NCI-H2171 (cell line): Measurements from ENCODE around the gene CCT7.

Experiments
- DNase-seq: peaks from one replicate; lab custom pipeline; 2025; lab: John Stamatoyannopoulos, UW

The CCT7 gene

DNA sequence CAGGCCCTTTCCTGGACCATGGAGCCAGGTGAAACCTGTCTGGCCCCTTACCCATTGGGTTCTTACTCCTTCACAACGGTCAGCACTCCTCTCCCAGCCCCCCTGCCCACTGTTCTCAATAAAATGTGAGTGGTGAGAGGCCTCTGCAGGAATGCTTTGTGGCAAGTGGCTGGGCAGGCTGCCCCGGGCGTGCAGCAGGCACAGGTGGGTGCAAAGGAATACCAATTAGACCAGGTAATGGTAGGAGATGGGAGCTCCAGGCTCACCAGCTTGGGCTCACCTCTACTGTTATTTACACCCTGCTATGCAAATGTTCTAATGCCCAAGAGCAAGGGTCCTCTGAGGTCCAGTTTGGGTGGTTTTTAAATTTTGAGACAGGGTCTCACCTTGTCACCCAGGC, 7.0 kb upstream of the CCT7 start:
- DNase-seq: no peak

DNA sequence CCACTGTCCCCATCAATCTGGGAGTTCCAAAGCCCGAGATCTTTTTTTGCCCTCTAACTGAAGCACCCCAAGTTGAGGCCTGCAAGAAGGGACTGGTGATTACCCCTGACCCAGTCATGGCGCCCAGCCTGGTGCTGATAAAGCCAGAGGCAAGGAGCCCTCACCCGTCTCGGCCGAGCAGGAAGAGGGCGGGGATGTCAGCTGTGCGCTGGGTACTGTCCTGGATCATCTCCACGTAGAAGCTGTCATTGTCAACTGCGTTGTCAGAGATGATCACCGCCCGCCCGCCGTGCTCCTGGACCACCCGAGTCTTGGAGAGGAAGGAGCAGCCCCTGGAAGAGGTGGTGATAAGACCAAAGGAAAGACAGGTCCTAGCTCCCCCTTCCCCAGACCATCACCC, 5.5 kb upstream of the CCT7 start:
- no peak for DNase-seq

DNA sequence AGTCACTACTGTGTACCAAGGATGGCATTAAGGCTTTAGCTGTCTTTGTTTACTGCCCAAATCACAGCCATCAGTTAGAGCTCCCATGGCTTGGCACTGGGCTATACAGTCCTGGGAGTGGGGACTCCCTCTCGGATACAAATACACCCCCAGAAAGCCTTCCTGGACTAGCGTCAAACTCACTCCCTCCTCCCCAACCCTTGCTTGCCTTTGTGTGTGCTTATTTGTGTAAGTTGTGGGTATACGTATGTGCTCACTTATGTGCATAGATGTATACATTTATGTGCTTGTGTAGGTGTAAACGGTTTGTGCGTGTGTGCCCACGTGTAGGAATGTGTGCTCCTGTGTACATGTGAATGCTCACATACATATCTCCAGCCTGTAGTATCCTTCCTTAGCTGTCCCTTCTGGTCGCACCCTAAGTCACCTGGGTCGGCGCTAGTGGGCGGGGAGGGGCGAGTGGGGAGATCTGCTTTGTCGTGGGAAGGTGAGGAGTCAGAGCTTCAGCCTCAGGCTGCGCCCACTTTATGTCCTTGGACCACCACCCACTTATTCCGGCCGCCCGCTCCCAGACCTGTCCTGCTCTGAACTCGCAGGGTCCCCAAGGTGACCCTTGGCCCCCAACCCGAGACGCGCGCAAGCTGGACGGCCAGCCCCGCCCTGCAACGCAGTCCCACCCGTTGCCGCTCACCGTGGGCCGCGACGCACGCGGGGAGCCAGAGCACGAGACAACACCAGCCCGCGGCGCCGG, 1.5 kb upstream of the CCT7 start:
- DNase-seq: no peak

DNA sequence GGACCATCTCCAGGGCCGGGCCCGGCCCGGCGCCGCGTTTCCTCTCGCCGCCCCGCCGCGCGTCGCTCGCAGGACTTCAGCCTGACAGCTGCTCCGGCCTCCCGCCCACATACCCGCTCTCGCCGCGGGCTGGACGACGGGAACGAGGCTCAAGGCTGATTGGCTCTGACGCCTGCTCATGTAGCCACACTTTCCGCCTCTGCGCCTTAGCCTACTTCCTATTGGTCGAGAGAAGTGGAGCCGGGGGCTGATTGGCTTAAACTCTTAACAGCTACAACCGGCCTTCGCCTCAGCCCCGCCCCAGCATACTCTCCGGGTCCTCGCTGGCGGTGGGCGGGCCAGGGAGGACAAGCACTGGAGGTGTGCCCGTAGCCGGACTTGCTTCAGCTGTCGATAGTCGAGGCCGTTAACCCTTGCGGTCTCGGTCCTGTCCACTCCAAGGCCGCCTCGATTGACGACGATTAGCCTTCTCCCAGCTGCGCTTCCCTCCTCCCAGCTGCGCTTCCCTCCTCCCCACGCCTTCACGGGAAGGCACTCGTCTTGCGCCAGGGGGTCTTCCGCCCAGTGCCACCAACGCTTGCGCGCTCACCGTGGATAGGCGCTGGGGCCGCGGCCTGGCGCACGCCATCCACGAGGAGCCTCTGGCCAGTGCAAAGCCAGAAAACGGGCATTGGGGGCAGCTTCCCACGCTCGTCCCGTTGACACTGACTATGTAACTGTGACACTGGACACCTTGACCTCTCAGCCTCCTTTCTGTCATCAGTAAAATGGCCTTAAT, 765 bp upstream of the CCT7 start, which contains the start of gene PRADC1:
PRADC1 (minus strand) TSS at position 86 of the 778 bp plus-strand sequence; CDS start at position 7, 79 bp downstream.
- peak; percentile 98 for DNase-seq

DNA sequence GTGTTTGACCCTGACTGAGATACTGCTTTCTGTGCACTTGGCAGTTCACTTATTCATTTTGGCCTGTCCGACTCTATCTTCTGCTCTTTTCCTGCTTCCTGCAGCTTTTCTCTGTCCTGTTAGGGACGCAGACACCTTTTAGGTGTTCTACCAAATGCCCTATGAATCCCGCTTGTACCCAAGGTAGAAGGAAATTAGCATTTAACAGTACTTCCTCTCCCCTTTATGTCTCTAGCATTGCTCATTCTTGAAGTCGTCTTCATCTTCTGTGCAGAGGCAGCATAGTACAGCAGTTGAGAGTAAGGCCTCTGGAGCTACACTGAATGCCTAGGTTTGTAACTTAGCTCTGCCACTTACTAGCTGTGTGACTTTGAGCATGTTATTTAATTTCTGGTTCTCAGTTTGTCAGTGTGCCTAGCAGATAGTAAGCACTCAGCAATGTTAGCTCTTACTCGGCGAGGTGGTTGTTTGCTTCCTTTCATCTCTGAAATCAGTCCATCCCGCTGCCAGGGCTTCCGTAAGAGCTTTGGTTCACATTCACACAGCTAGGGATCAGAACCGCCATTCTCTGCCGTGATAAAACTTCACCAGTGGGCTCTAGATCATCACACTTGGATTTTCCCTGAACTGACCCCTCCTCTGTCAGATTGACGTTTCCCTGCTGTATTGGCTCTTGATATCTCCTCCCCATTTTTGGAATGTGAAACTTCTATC, 1.4 kb downstream of the CCT7 start:
- no peak for DNase-seq

DNA sequence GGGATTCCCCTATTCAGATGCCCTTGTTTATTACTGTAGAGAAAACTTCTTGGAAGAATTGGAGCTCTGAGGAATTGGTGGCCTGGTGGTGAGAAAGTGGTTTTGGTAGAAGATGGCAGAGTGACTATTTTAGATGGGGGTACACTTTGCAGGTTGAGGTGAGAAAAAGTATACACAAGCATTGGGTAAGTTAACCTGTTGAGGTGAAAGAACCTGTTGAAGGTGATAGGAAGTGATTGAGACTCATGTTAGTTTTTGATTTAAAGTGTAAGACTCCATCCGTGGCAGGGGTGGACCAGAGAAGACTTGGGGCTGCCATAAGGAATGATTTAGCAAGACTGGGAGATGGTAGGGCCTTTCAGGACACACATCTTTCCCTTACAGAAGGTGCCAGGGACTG, 3.1 kb downstream of the CCT7 start:
- DNase-seq: no peak

DNA sequence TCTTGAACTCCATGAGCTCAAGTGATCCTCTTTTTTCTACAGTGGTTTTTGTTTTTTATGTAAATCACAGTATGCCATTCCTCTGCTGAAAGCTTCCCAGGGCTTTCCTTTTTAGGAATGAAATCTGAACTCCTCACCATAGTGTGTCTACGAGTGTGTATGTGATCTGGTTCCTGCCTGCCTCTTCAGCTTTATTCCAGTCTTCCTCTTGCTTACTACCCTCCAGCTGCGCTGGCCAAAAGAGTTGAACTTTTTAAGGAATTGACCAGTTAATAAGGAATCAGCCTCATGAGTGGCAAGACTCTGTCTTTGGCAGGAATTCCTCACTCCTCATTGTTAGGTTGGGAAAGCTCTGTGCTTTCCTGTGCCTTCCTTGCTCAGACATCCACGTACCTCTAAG, 4.0 kb downstream of the CCT7 start:
- no peak for DNase-seq

DNA sequence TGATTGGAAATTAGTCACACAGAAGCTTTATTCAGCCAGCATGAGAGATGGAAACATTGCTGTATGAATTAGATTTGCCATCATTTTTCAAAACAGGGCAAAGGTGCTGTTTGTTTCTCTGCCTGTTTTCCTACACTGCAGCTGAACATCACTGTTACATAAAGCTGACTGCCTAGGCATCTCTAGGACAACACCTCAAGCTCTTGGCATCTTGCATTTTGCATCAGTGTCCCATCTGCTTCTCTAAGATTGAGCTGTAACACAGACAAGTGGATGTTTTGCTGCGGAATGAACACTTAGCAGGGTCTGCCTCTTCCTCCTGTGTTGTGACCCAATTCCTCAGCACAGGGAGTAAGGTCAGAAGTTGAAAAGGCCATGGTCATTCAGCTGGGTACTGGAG, 4.9 kb downstream of the CCT7 start:
- no peak for DNase-seq

DNA sequence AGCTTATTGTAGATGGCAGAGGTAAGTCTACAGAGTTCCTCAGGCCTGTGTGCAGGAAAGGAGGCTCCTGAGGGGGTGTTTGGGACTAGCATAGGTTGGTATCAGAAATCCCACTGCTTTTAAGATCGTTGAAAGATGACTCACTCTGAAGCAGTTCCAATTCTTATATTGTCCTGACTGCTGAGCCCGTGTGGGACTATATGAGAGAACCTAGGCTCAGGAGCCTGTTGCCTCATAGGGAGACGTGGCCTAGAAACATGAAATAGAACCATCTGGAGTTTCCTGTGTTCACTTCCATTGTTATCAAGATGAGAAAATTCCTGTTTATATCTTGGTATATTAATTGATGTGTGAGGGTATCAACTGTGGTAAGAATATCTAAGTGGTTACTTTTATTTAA, 5.7 kb downstream of the CCT7 start:
- DNase-seq: no peak

DNA sequence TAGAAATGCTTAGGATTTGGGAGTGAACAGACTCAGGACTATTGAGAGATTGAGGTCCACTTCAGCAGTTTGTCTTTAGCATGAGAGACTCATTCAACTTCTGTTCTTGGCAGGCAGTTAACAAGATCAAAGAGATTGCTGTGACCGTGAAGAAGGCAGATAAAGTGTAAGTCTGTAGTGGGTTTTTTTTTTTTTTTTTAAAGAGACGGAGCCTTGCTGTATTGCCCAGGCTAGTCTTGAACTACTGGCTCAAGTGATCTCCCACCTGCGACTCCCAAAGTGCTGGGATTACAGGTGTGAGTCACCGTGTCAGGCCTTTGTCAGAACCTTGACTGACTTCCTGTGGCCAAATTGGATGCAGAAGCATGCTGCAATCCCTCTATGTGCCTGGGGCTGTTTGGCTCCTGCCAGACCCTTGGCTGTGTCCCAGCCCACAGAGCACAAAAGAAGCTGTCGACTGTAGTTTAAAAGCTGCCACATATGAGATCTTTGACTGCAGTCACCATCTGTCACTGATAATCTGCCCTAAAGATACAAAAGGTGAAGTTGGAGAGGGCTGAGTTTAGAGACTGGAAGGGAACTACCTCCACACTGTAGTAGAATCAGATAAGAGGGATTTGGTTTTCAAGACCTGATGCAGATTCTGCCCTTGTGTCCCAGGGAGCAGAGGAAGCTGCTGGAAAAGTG, 9.9 kb downstream of the CCT7 start:
- peak; percentile 7 for DNase-seq

DNA sequence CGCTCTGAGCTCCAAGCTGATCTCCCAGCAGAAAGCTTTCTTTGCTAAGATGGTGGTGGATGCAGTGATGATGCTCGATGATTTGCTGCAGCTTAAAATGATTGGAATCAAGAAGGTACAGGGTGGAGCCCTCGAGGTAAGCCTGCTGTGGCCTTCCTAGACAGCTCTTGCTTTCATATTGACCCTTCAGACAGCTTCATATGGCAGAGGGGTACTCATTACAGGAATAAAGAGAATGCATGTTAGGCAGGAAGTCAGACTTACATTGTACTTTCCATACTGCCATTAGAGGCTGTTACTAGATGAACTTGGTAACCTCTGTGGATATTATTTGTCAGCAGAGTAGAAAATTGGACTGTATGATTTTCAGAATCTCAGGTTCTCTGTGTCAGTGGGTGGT, 10.5 kb downstream of the CCT7 start:
- no peak for DNase-seq

DNA sequence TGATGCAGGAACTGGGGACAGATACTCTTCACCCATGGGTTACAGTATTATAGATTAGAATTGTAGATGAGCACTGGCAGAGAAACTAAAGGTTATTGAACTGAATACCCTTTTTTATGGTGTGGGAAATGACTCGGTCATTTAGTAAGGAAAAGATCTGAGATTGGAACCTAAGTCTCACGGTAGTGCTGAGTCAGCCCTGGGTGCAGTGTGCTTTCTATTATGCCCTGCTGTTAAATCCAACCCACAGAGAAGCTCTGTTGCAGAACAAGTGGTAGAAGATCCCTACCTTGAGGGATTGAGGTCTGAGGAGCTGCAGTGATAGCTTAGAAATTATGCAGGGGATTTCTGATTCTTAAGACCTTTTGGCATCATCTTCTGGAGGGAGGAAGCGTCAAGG, 12.7 kb downstream of the CCT7 start:
- no peak for DNase-seq

DNA sequence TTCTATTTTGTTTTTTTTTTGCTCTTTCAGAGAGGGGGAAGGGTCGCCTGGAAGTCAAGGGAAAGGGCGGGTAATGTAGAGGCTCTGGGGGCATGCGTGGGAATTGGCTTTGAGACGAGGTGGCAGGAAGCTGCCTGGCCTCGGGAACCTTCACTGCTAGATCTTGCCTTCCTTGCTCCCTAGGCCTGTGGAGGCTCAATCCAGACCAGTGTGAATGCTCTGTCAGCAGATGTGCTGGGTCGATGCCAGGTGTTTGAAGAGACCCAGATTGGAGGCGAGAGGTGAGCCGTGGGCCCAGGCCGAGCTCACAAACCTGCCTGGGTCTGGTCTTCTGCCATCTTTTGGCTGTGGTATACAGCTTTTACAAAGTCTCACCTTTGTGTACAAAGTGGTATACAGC, 15.5 kb downstream of the CCT7 start:
- no peak for DNase-seq

DNA sequence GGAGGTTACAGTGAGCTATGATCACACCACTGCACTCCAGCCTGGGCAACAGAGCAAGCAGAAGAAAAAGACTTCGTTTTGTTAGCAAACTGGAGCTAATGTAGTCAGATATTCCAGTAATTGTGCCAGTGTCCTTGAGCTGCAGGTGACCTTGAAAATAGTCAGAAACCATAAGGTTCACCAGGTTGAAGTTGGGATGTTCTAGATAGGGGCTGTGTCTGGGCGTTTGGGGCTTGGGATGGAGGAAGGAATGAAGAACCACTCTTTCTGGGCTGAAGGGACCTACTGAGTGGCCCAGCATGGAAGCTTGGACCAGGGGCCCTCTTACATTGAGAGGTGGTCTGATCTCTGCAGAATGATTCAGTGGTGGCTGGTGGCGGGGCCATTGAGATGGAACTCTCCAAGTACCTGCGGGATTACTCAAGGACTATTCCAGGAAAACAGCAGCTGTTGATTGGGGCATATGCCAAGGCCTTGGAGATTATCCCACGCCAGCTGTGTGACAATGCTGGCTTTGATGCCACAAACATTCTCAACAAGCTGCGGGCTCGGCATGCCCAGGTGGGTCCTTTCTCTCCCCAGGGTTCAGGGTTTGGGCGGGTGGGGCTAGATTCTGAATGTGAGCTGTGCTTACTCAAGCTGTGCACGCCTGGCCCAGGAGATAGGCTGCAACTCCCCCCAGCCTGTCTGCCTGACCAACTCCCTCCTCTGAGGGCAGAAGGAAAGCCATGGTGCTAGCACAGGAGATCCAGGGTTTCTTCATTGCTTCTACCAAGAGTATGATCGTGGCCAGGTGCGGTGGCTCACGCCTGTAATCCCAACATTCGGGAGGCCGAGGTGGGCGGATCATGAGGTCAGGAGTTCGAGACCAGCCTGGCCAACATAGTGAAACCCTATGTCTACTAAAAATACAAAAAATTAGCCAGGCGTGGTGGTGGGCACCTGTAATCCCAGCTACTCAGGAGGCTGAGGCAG, 17.1 kb downstream of the CCT7 start:
- DNase-seq: peak; percentile 46

DNA sequence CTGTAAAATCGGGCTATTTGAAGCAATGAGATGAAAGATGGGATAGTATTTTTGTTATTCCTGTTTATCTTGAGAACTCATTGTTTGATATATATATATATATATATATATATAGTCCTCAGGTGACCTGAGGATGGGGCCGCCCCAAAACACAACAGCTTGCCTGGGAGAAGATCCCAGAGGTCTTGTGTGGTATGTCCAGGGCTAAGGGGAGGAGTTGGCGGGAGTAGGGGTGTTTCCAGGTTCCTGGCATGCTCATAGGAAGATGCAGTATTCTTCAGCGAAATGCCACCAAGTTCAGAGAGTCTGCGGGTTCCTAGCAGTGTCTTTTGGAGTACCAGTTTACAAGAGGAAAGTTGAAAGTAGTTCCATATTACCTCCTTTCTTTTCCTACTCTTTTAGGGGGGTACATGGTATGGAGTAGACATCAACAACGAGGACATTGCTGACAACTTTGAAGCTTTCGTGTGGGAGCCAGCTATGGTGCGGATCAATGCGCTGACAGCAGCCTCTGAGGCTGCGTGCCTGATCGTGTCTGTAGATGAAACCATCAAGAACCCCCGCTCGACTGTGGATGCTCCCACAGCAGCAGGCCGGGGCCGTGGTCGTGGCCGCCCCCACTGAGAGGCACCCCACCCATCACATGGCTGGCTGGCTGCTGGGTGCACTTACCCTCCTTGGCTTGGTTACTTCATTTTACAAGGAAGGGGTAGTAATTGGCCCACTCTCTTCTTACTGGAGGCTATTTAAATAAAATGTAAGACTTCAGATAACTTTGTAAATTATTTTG, 18.3 kb downstream of the CCT7 start:
- DNase-seq: no peak

DNA sequence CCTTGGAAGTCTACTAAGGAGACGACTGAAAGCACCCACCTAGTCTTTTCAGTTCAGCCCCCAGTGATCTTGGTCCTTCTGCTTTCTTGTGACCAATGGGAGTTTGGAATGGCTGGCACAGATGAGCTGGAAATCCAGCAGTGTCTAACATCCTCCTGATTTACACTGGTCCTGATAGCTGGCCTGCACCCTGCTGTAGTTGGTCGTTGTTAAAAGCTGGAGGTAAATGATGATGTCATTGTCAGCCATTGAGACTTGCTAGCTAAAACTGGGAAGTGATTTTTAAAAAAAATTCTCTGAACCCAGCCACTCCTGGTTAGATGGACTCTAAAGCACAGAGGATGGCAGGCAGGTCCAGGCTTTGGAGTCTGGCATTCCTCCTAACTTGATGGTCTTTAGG, 19.3 kb downstream of the CCT7 start:
- no peak for DNase-seq

DNA sequence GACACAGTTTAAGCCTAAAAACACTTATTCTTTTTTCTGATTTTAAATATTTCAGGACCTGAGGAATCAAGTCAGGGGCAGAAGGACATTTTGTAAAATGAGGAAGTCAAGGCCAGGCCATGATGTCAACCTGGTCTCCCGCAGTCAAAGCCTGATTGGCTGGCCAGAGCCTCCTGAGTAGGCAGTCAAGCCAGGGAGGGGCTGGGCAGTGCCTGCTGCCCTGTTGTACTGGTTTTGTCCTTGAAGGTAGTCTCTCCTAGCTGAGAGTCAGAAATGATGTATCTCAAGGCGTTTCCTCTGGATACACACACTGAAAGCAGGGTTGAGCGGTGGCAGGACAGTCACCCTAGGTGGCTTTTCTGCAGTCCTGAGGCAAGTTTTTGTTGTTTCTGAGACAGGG, 19.8 kb downstream of the CCT7 start:
- no peak for DNase-seq

DNA sequence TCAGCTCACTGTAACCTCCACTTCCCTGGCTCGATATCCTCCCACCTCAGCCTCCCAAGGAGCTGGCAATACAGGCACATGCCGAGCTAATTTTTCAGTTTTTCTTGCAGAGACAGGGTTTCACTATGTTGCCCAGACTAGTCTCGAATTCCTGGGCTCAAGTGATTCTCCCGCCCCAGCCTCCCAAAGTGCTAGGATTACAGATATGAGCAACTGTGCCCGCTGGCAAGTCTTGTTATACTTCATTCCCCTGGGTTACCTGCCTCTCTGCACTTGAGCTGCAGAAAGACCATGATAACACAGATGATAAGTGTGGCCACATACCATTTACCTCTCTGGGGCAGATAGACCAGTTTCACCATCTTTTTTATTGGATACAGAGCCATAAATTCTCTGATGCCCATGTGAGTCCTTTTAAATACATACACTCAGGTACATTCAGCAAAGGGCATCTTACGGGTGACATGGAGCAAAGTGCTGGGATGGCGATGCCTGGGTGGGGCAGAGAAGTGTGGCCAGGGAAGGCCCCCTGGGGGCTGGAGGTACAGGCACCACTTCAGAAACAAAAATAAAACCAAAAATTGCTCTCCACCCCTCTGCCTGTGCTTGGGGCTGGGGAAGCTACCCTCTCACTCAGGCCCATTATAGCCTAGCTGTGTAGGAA, 20.4 kb downstream of the CCT7 start:
- no peak for DNase-seq

DNA sequence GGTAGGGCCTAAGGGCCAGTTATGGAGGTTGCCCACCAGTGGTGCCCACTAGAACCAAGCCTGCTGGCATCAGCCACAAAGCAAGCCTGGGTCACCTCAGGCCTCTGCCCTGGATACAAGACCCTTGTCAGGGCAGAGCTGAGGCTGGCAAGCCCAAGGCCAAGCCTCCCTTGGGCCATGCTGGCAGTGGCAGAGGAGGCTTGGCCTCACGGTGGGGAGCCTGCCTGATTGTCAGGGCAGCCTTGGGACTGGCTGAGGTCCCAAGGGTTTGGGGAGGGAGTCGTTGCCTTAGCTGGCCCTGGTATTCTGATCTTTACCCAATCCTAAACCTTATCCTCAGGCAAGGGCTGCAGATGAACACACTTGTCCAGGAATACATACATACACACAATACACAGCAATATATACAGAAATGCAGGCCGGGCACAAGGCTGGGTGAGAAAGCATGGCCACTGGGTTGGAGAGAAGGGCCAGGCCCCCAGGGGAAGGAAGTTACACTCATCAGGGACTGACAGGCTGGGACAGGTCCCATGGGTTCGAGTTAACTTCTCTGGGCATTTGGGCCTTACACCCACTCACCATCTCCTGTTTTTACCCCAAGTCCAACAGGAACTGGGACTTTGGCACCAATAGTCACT, 21.0 kb downstream of the CCT7 start:
- no peak for DNase-seq
